Neural progenitor cell (in vitro differentiated cells): Measurements from ENCODE around the gene KANK2. TPM values are rescaled to one million over a fixed set of nuclear protein-coding genes. Genes with fewer than 3 reads are reported as not detected.

Experiments
- DNase-seq: peaks from one replicate; pipeline ENCODE4 v3.0.0-alpha.2; 2016; ENCODE audit warnings: low spot score
- H2AFZ ChIP-seq: fragments of 200-600 bp; sonication (generic); replicated peaks from 2 replicates; pipeline ENCODE4 v1.6.1; 2016; ENCODE audit warnings: antibody characterized with exemption
- H3F3A ChIP-seq: fragments of 200-600 bp; sonication (generic); 2 replicates; pipeline ENCODE4 v1.6.1; 2016; ENCODE audit warnings: antibody characterized with exemption, low read depth
- H3K27ac ChIP-seq: fragments of 200-600 bp; sonication (generic); 2 replicates; pipeline ENCODE4 v1.5.1; 2016; ENCODE audit warnings: mild to moderate bottlenecking
- H3K27me3 ChIP-seq: fragments of 200-600 bp; sonication (generic); 2 replicates; pipeline ENCODE4 v1.6.1; 2016; ENCODE audit warnings: mild to moderate bottlenecking, moderate library complexity
- H3K36me3 ChIP-seq: fragments of 200-600 bp; sonication (generic); 2 replicates; pipeline ENCODE4 v1.5.1; 2016
- H3K4me1 ChIP-seq: fragments of 200-600 bp; sonication (generic); 2 replicates; pipeline ENCODE4 v1.6.1; 2016; ENCODE audit warnings: mixed run types
- H3K4me2 ChIP-seq: fragments of 200-600 bp; sonication (generic); 2 replicates; pipeline ENCODE4 v1.6.1; 2016
- H3K4me3 ChIP-seq: fragments of 200-600 bp; sonication (generic); 2 replicates; pipeline ENCODE4 v1.5.1; 2016
- H3K79me2 ChIP-seq: fragments of 200-600 bp; sonication (generic); 2 replicates; pipeline ENCODE4 v1.6.1; 2016; ENCODE audit warnings: low read depth
- H3K9ac ChIP-seq: fragments of 200-600 bp; sonication (generic); 2 replicates; pipeline ENCODE4 v1.6.1; 2016
- H3K9me3 ChIP-seq: fragments of 200-600 bp; sonication (generic); 2 replicates; pipeline ENCODE4 v1.5.1; 2016; ENCODE audit warnings: low read depth
- H4K20me1 ChIP-seq: fragments of 200-600 bp; sonication (generic); 2 replicates; pipeline ENCODE4 v1.6.1; 2016; ENCODE audit warnings: low read depth
- H3K27ac Mint-ChIP-seq: 3 replicates; pipeline ENCODE4 v1.8.0; 2021; ENCODE audit warnings: mixed read lengths
- H3K27me3 Mint-ChIP-seq: 2 replicates; pipeline ENCODE4 v1.8.0; 2022; ENCODE audit warnings: low read depth, mild to moderate bottlenecking, inconsistent platforms, moderate library complexity, mixed read lengths; ENCODE audit not compliant: insufficient read depth
- H3K36me3 Mint-ChIP-seq: 3 replicates; pipeline ENCODE4 v1.8.0; 2021; ENCODE audit warnings: mixed read lengths
- H3K4me1 Mint-ChIP-seq: 3 replicates; pipeline ENCODE4 v1.8.0; 2021; ENCODE audit warnings: mixed read lengths
- H3K4me3 Mint-ChIP-seq: 3 replicates; pipeline ENCODE4 v1.8.0; 2021; ENCODE audit warnings: mild to moderate bottlenecking, moderate library complexity, mixed read lengths
- H3K9me3 Mint-ChIP-seq: 3 replicates; pipeline ENCODE4 v1.8.0; 2020; ENCODE audit warnings: mixed read lengths
- CTCF ChIP-seq: fragments of 200-600 bp; sonication (generic); IDR thresholded peaks from 2 replicates; pipeline ENCODE4 v1.5.1; 2017; ENCODE audit warnings: antibody characterized with exemption, mild to moderate bottlenecking
- EZH2 ChIP-seq: fragments of 200-600 bp; sonication (generic); IDR thresholded peaks from 2 replicates; pipeline ENCODE4 v1.6.1; 2017; ENCODE audit warnings: antibody characterized with exemption, mild to moderate bottlenecking, moderate library complexity
- EZH2phosphoT487 ChIP-seq: fragments of 200-600 bp; sonication (generic); IDR thresholded peaks from 2 replicates; pipeline ENCODE4 v1.6.1; 2017; ENCODE audit warnings: antibody characterized with exemption
- total RNA-seq: library from RNA; depleted of rRNA; stranded (reverse); fragments of >200 nt; gene quantifications from 2 replicates; pipeline ENCODE4 v1.2.3, GENCODE V29; 2015; ENCODE audit warnings: low replicate concordance

The KANK2 gene
- total RNA-seq, 1 donor from 2014 or later: 17.5 TPM

DNA sequence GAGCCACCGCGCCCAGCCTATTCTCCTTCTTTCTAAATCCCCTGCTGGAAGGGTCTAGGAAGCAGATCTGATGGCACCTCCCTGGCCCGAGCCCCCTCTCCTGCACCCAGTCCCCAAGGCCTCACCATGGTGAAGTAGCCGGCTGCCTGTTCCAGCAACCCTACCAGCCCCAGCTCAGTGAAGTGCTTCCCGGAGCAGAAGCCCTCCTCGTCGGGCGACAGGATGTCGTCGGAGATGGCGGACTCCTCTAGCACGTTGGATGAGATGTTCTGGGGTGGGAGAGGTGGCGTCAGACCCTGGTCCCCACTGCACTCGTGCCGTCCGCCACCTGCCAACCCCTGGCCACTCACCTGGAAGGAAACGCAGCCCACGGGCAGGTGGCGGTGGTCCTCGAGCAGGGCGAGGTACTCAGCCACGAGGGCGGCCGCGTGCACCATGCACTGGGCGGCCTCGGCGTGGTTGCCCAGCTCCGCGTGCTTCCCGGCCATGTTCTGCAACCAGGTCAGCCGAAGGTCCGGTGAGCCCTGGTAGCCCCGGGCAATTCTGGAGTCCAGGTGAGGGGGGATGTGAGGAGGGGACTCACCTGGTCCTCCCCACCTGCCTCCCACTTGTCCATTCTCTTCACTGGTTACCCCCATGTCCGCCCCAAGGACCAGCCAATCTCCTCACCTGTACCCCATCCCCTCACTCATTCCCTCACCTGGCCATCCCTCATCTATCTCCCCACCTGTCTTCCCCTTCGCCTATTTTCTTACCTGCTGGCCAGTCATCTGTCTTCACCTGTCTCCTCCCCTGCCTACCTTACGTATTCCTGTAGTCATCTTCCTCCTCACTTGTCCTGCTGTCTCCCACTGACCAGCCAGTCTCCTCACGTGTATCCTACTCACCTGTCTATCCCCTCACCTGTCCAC is 11.5 kb upstream of the KANK2 start:
- Mint-ChIP-seq H3K36me3 (peaks cover 4% of the 10 kb centered on the region), H3K4me3 (no peak overlapping the region), H3K4me1 (no peaks in the 10 kb centered on the region), H3K9me3 (no peaks in the 10 kb centered on the region), H3K27me3 (peaks cover 16% of the 10 kb centered on the region), H3K27ac (no peak overlapping the region)
- no peaks in the 10 kb centered on the region for H4K20me1 ChIP-seq
- no peaks in the 10 kb centered on the region for H3K79me2 ChIP-seq
- TF ChIP-seq EZH2 (no peak), CTCF (no peak), EZH2phosphoT487 (no peak)
- no peak overlapping the region for H2AFZ ChIP-seq
- H3K9ac ChIP-seq: no peak overlapping the region
- H3K27ac ChIP-seq: no peak overlapping the region
- H3K36me3 ChIP-seq: no peaks in the 10 kb centered on the region
- no peak overlapping the region for H3K4me2 ChIP-seq
- no peaks in the 10 kb centered on the region for H3F3A ChIP-seq
- DNase-seq: no peak
- no peaks in the 10 kb centered on the region for H3K4me1 ChIP-seq
- no peaks in the 10 kb centered on the region for H3K27me3 ChIP-seq
- no peaks in the 10 kb centered on the region for H3K9me3 ChIP-seq
- no peak overlapping the region for H3K4me3 ChIP-seq

- no peak overlapping the region for H3K4me3 ChIP-seq
Measured at GRCh38 chr19:11205939-11206570, 8.7 kb upstream of the KANK2 start.

GRCh38 chr19:11204943-11205349 is 7.6 kb upstream of the KANK2 start:
- no peak overlapping the region for H3K9ac ChIP-seq
- no peaks in the 10 kb centered on the region for H3K9me3 Mint-ChIP-seq
- H4K20me1 ChIP-seq: no peaks in the 10 kb centered on the region
- H3K27ac ChIP-seq: no peak overlapping the region
- H3K27me3 Mint-ChIP-seq: peaks cover 3% of the 10 kb centered on the region
- no peak overlapping the region for H2AFZ ChIP-seq
- H3F3A ChIP-seq: no peaks in the 10 kb centered on the region
- H3K9me3 ChIP-seq: no peaks in the 10 kb centered on the region
- no peak overlapping the region for H3K4me3 ChIP-seq
- TF ChIP-seq CTCF (no peak), EZH2phosphoT487 (no peak), EZH2 (no peak)
- no peaks in the 10 kb centered on the region for H3K27me3 ChIP-seq
- DNase-seq: no peak
- no peaks in the 10 kb centered on the region for H3K79me2 ChIP-seq
- H3K4me1 Mint-ChIP-seq: no peaks in the 10 kb centered on the region
- no peaks in the 10 kb centered on the region for H3K36me3 Mint-ChIP-seq
- H3K4me2 ChIP-seq: no peak overlapping the region
- no peak overlapping the region for H3K27ac Mint-ChIP-seq
- no peak overlapping the region for H3K4me3 Mint-ChIP-seq
- no peaks in the 10 kb centered on the region for H3K36me3 ChIP-seq
- H3K4me1 ChIP-seq: no peaks in the 10 kb centered on the region

More at GRCh38 chr19:11205939-11206570, 8.7 kb upstream of the KANK2 start:
- Mint-ChIP-seq H3K4me3 (no peak overlapping the region), H3K4me1 (no peaks in the 10 kb centered on the region), H3K9me3 (no peaks in the 10 kb centered on the region), H3K27me3 (peaks cover 11% of the 10 kb centered on the region), H3K27ac (peak overlapping the region; percentile 43), H3K36me3 (peaks cover 4% of the 10 kb centered on the region)
- H3K27ac ChIP-seq: no peak overlapping the region
- TF ChIP-seq CTCF: no peak
- no peak for TF ChIP-seq EZH2phosphoT487
- TF ChIP-seq EZH2: no peak
- H3K27me3 ChIP-seq: no peaks in the 10 kb centered on the region
- H2AFZ ChIP-seq: no peak overlapping the region
- H3K4me1 ChIP-seq: no peaks in the 10 kb centered on the region
- H3F3A ChIP-seq: no peaks in the 10 kb centered on the region
- no peaks in the 10 kb centered on the region for H3K36me3 ChIP-seq
- no peak overlapping the region for H3K4me2 ChIP-seq
- no peak overlapping the region for H3K9ac ChIP-seq
- no peaks in the 10 kb centered on the region for H4K20me1 ChIP-seq
- no peaks in the 10 kb centered on the region for H3K79me2 ChIP-seq
- DNase-seq: no peak
- H3K9me3 ChIP-seq: no peaks in the 10 kb centered on the region
